ENCODE data around the gene NECTIN1.
A peak's percentile ranks its signal among the peaks of the same experiment; 100 is the strongest.

The NECTIN1 gene

DNA sequence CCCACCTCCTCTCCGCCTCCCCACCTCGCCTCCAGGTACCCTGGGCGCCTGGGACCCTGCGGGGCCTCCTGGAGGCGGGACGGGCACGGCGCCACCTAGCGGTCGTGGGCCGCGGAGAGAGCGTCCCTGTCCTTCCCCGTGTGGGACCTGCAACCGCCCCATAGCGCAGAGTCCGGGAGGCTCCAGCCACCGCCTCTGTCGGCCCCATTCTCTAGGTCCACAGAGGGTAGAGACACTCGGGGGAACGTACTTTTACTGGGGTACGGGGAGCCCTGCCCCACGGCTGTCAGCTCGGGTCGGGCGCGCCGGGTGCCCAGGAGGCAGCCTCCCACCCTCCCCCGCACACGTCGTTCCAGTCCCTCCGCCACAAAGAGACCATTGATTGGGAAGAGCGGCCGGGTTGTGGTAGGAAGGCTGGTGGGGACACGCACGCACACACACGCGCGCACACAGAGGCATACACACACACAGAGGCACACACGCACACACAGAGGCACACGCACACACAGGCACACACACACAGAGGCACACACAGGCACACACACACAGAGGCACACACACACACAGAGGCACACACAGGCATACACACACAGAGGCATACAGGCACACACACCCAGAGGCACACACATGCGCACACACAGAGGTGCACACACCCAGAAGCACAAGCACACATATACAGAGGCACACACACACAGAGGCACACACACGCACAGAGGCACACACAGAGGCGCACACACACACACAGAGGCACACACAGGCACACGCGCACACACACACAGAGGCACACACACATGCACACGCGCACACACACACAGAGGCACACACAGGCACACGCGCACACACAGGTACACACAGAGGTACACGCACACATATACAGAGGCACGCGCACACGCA is 12.6 kb upstream of the NECTIN1 start:
- H3K4me3 ChIP-seq (replicated peaks in 1 of 2; ENCODE audit: low read depth in 2 of 2, low read length in 2 of 2), result no peak overlapping the region
- TF ChIP-seq, protein P1, sequence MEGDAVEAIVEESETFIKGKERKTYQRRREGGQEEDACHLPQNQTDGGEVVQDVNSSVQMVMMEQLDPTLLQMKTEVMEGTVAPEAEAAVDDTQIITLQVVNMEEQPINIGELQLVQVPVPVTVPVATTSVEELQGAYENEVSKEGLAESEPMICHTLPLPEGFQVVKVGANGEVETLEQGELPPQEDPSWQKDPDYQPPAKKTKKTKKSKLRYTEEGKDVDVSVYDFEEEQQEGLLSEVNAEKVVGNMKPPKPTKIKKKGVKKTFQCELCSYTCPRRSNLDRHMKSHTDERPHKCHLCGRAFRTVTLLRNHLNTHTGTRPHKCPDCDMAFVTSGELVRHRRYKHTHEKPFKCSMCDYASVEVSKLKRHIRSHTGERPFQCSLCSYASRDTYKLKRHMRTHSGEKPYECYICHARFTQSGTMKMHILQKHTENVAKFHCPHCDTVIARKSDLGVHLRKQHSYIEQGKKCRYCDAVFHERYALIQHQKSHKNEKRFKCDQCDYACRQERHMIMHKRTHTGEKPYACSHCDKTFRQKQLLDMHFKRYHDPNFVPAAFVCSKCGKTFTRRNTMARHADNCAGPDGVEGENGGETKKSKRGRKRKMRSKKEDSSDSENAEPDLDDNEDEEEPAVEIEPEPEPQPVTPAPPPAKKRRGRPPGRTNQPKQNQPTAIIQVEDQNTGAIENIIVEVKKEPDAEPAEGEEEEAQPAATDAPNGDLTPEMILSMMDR (IDR thresholded peaks at IDR 0.05; ENCODE audit: low read depth, low read length), result peak; percentile 78

DNA sequence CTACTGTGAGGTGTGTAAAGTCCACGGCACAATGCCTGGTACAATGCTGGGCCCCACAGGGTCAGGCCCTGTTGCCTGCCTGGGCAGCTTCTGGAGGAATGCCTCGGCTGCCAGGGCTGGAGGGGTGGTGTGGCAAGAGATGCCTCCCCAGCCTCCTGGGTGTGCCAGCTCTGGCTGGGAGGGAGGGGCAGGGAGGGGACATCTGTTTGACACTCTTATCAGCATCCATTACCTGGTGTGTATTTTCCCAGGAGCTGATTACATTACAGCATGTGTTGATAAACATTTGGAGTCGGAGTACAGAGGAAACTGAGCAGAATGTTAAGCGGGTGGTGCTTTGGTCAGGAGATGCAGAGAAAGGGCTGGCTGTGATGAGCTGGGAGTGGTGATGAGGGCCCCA is 11.0 kb upstream of the NECTIN1 start:
- H3K4me3 ChIP-seq (replicated peaks in 1 of 2; ENCODE audit: low read depth in 2 of 2, low read length in 2 of 2), result no peak overlapping the region
- TF ChIP-seq, protein P1 (IDR thresholded peaks at IDR 0.05; ENCODE audit: low read depth, low read length), result no peak
- no peak for DNase-seq (ENCODE audit: low read depth in 2 of 2)

More for the DNA sequence above, 12.6 kb upstream of the NECTIN1 start:
- peak; percentile 25 for DNase-seq (ENCODE audit: low read depth in 2 of 2)

DNA sequence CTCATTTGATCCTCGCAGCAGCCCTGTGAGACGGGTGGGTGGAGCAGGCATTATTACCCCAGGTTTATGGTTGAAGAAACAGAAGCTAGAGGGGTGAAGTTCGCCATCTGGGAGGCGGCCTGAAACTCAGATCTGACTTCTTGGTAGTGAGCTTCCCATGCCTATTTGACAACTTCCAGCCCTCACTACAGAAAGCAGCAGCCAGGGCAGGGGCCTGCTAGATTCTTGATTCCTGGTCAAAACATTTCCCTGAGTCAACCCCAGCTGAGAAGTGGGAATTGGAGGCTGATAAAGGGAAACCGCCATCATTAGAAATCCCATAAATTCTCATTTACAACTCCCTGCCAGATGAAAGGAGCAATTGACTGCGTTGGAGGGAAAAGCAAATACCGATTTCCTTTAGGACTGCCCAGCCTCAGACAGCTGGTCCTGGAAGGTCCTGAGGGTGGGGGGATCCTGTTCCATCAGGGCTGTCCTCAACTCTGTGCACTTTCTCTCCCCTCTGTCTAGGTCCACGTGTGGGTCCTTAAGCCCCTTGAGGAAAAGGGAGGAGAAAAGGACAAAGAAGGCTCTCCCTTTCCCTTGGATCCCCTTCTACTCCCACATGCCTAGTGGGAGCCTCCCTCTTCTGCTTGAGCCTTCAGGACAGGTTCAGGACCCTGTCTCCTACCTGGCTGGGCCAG is 10.2 kb upstream of the NECTIN1 start:
- TF ChIP-seq, protein P1 (IDR thresholded peaks at IDR 0.05; ENCODE audit: low read depth, low read length), result no peak
- no peak overlapping the region for H3K4me3 ChIP-seq (replicated peaks in 1 of 2; ENCODE audit: low read depth in 2 of 2, low read length in 2 of 2)
- no peak for DNase-seq (ENCODE audit: low read depth in 2 of 2)

DNA sequence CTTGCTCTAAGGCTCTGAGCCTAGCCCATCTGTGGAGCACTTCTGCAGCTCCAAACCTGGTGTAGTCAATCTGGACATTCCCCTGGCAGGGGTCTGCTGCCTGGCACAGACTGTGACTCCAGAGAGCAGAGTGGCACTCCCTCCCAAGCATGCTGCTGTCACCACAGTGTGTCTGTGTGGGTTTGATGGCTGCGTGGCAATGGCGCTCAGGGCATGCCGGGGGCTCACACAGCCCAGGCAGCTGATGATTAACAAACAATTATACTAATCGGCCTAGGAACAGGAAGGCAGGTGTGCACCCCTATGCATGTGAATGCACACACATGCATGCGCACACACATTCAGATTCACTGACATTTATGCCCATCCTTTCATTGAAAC is 9.0 kb upstream of the NECTIN1 start:
- TF ChIP-seq, protein P1 (IDR thresholded peaks at IDR 0.05; ENCODE audit: low read depth, low read length), result no peak
- no peak overlapping the region for H3K4me3 ChIP-seq (replicated peaks in 1 of 2; ENCODE audit: low read depth in 2 of 2, low read length in 2 of 2)
- no peak for DNase-seq (ENCODE audit: low read depth in 2 of 2)

DNA sequence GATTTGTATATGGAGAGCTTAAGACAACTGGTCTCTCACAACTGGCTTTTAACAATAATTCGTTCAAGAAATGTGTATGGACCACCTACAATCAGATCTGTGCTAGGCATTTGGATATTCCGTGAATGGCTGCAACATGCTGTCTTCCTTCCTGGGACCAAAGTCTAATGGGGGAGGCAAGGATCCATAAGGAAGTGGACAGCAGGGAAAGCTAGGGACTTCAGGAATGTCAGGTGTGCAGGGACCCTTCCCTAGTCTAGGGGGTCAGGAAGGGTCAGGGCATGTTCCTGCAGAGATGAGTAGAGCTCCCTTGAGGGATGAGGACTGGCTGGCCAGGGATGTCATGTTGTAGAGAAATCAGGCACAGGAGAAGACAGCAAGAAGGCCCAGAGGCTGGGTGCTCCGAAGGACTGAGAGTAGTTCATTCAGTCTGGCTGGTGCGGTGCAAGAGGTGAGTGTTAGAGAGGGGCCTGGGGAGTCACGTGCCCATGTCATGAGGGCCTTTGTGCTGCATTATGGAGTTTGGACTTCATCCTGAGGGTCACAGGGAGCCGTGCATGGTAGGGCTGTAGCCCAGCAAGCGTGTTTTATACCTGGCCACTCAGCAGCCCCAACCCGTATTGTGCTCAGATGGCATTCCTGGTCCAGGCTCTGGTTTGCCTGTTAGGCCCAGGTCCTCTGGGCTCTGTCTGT is 8.5 kb upstream of the NECTIN1 start:
- DNase-seq (ENCODE audit: low read depth in 2 of 2), result no peak
- TF ChIP-seq, protein P1 (IDR thresholded peaks at IDR 0.05; ENCODE audit: low read depth, low read length), result no peak
- H3K4me3 ChIP-seq (replicated peaks in 1 of 2; ENCODE audit: low read depth in 2 of 2, low read length in 2 of 2), result no peak overlapping the region

DNA sequence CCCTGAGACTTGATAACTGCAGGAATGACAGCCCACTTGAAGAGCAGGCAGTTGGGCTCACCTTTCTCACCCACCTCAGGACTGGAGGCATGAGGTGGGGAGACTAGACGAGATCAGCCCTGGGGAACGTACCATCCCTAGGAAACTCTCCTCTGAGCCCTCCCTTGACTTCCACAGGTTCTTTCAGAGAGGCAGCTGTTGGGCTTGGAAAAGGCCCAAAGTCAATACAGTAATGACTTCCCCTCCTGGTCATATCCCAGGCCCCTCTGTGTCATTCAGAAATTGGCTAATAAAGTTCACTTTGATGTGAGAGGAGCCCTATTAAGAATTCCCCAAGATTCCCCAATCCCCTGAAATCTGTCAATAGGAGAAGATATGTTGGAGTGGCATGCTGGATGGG is 5.8 kb upstream of the NECTIN1 start:
- no peak for DNase-seq (ENCODE audit: low read depth in 2 of 2)
- H3K4me3 ChIP-seq (replicated peaks in 1 of 2; ENCODE audit: low read depth in 2 of 2, low read length in 2 of 2), result no peak overlapping the region
- TF ChIP-seq, protein P1 (IDR thresholded peaks at IDR 0.05; ENCODE audit: low read depth, low read length), result no peak

Measured in cardiac fibroblast (primary cell).